GOT3 (cell line): ENCODE data around the gene RFC2.
"Not testable (repeated sequence)": the region's sequence is repeated elsewhere in the genome, so short reads cannot be mapped to it uniquely, and the experiment has no call there.

Source experiments
- DNase-seq: peaks from one replicate; lab custom pipeline; 2025; ENCODE audit warnings: mixed read lengths; lab: John Stamatoyannopoulos, UW

The RFC2 gene

DNA sequence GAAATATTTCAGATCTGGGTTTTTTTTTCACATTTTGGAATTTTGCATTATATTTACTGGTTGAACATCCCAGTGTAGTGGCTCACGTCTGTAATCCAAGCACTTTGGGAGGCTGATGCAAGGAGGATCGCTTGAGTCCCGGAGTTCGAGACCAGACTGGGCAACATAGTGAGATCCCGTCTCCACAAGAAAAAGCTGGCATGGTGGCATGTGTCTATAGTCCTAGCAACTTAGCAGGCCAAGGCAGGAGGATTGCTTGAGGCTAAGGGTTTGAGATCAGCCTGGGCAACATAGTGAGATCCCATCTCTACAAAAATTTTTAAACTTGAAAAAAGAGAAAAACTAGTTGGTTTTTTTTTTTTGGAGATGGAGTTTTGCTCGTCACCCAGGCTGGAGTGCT is 6.0 kb downstream of the RFC2 start:
- no peak for DNase-seq

DNA sequence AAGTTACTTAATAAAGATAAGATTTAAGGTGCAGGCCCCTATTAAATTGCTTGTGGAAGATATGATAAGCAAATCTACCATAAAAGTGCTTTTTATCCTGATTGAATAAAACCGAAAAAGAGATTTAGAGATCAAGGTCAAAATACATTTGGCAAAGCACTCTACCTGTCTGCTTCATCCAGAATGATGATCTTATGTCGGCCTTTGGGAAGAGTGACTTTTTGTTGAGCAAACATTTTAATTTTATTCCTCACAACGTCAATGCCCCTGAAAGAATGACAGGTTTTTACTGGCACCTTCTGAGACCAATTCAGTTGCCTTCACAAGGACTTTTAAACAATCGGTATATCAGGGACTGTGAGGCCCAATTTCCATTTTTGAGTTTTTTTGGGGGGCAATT is 7.7 kb downstream of the RFC2 start:
- DNase-seq: no peak

DNA sequence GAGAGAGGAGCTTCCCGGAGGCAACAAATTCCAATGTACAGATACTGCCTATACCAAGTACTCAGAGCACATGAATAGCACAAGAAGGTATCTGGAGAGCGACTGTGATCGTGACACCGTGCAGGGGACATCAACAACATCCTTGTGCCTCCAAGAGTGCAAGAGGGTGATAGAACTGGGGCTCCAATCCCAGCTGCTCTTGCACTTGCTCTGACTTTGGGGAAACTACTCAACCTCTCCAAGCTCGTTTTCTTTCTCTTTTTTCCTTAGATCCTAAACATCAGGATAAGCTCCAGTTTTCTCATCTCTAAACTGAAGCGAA is 12.1 kb downstream of the RFC2 start:
- no peak for DNase-seq

DNA sequence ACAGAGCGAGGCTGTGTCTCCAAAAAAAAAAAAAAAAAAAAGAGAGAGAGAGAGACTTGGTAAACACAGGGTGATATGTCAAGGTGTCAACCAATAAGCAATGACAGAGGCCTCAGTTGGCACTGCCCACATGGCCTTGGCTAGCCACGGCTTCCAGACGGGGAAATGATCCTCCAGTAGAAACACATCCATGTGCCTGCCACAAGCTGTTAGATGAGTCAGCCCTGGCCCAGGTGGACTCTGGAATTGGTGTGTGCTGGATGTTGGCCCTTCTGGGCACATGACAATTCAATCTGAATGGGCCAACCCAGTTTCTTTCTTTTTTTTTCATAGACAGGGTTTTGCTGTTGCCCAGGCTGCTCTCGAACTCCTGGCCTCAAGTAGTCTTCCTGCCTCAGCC is 13.7 kb downstream of the RFC2 start:
- no peak for DNase-seq

DNA sequence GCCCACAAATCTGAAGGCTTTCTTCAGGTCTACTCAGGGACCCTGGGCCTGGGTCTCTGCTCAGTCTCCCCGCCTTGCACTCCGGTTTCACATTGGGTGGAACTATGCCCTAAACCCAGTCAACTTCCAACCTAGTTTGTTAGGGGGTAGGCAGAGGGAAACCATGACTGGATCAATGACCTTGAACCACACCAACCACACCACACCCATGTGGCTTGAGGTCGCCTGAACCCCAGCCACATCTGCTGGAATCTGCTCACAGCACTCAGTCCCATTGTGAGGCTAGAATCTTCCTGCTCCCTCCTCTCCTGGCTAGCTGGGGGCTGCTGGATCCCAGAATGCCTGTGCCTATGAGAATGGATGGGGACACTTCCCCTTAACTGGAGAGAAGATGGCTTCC is 17.9 kb downstream of the RFC2 start:
- no peak for DNase-seq

DNA sequence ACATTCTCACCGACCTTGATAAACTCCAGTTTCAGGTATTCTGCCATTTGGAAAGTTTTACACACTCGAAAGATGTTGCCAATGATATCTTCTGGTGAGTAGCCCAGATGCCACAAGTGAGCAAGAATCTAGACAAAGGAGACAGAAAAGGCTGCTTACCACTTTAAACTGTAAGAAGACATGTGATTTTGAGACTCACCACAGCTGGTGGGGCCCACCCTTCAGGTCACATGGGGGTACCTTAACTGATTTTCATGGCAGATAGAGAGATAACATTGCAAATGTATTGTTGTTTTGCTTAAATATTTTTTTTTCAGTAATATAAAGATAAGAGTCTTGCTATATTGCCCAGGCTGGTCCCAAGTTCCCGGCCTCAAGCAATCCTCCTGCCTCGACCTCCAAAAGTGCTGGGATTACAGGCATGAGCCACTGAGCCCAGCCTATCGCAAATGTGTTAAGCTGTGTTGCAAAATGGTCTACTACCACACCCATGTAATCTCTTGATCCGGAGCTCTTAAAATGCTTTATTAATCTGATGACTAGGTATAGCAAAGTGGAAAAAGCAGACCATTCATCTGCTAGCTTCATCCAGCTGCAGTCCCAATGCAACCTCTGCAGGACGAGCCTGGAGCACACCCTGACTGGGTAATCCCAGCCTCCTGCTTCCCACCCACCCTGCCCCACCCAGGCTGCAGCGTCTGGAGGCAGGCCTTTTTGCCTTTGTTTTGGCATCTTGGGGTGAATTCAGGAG is 18.5 kb downstream of the RFC2 start:
- DNase-seq: no peak

DNA sequence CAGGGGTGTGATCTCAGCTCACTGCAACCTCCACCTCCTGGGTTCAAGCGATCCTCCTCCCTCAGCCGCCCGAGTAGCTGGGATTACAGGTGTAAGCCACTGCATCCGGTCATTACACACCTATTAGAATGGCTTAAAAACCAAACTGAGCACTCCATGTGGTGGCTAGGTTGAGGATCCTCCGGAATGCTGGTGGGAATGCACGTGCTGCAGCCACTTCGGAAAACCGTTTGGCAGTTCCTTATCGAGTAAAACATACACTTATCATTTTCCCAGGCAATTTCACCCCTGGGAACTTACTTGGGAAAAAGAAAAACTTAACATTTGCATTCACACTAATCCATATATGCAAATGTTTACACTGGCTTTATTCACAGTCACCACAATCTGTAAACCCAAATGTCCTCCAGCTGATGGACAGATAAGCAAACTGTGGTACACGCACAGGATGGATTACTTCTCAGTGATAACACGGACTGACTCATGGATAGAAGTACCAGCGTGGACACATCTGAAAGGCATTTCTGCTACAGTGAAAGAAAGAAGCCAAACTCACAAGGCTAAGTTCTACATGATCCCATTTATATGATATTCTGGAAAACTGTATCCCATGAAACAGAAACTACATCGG is 20.4 kb downstream of the RFC2 start:
- DNase-seq: no peak

DNA sequence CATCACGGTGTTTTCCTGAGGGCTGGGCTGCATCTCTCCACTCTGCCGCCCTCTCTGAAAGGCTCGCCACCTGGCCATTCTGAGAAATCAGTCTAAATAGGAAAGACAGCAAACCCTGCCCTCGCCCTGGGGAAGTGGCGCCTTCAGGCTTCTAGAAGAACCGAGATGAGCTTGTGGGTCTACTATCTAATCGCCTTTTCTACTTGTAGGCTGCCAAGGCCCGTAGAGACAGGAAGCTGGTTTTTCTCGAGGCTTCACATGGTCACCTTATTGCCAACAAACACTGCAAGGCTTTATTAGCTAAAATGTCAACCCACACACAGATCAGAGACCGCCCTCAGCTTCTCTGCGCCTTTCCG is 23.0 kb downstream of the RFC2 start:
- DNase-seq: no peak

DNA sequence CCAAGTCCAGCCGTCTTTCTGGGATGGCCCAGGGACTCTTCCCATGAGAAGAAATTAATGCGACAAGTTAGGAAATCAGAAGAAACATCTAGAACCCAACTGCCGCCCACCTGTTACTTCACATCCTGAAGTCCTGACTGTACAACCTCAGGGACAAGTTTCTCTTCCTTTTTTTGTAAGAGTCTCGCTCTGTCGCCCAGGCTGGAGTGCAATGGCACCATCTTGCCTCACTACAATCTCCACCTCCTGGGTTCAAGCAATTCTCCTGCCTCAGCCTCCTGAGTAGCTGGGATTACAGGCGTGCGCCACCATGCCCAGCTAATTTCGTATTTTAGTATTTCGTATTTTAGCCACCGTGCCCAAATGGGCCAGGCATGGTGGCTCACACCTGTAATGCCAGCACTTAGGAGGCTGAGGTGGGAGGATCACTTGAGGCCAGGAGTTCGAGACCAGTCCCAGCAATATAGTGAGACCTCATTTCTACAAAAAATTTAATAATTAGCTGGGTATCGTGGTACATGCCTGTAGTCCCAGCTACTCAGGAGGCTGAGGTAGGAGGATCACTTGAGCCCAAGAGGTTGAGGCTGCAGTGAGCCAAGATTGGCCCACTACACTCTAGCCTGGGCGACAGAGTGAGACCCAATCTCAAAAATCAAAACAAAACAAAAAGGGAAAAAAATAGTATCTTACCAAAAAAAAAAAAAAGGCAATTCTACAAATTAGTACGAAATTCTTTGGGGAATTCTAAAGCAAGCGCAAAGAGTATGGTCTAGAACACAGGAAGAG is 23.6 kb downstream of the RFC2 start:
- no peak for DNase-seq

DNA sequence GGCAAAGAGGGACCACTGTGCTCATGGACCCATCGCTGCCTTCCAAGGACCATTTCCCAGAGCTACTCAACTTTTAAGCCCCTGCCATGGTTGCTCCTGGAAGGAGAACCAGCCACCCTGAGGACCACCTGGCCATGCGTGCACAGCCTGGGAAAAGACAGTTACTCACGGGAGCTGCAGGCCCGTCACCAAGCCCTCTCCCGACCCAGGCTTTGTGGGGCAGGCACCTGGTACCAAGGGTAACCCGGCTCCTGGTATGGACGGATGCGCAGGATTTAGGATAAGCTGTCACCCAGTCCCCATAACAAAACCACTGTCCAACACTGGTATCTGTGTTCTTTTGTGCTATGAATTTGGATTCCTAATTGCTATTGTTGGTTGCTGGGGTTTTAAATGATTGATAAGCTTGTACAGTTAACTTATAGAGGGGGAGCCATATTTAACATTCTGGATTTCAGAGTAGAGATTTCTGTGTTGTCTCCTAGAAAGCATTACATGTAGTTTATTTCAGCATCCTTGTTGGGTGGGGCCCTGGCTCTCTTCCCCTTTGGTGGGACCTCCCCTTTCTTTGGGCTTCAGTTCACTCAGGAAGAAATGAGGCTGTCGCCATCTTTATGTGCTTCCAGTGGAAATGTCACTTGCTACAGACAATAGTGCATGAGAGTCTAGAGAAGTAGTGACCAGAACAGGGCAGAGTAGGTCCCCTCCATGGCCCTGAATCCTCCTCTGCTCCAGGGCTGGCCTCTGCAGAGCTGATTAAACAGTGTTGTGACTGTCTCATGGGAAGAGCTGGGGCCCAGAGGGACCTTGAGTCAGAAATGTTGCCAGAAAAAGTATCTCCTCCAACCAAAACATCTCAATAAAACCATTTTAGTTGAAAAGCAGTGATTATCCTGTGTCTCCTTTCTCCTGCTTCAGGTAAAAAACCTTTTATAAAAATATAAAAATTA is 25.0 kb downstream of the RFC2 start:
- DNase-seq: no peak

DNA sequence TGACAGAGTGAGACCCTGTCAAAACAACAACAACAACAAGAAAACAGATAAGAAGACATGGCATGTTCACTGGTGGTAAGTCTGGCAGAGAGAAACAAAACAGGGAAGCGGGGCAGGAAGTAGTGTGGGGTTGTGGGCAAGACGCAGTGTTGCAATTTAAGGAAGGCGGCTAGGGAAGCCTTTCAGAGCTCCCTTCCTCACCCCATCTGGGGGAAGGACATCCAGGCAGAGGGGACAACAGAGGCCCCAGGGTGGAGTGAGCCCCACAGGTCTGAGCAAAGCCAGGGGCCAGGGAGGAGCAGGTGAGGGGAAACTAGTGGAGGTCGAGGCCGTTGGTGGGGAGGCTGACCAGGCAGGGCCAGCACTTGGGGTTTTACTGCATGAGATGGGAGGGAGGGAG is 27.6 kb downstream of the RFC2 start:
- DNase-seq: no peak

DNA sequence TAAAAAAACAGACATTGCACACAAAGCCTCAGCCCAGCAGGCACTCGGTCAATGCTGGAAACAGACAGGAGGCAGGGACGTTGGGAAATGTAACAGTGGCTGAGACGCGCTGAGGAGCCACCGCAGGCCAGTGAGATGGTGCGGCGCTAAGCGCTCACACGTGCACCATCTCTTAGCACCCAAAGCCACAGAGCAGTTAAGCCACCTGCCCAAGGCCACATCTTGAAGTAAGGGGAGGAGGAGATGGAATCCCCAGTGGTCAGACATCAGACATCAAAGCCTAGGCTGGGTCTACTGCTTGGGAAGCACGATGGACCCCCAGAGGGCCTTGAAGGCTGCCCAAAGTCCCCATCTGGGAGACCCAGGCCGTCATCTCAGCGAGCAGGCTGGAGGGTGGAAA is 28.8 kb downstream of the RFC2 start:
- DNase-seq: no peak

DNA sequence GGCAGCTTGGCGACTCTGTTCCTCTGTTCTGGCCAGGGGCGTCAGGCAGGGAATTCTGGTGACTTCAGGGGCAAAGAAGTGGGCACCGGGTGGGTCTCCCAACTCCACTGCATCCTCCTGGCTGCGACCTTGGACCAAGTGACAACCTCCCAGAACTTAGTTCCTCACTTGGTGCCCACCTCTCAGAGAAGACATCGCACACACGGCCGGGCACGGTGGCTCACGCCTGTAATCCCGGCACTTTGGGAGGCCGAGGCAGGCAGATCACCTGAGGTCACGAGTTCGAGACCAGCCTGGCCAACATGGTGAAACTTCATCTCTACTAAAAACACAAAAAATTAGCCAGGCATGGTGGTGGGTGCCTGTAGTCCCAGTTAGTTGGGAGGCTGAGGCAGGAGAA is 29.3 kb downstream of the RFC2 start:
- not testable (repeated sequence) for DNase-seq

DNA sequence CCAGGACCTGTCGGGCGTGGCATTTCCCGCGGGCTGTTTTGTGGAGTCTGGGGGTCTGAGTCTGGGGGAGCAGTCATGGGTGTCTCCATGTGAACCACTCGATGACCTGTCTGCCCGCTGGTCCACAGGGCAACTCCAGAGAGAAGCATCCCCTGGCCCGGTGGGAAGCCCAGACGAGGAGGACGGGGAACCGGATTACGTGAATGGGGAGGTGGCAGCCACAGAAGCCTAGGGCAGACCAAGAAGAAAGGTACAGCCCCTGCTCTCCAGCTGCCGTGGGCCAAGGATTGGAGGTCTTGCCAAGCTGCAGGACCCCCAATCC is 29.7 kb downstream of the RFC2 start:
- no peak for DNase-seq

DNA sequence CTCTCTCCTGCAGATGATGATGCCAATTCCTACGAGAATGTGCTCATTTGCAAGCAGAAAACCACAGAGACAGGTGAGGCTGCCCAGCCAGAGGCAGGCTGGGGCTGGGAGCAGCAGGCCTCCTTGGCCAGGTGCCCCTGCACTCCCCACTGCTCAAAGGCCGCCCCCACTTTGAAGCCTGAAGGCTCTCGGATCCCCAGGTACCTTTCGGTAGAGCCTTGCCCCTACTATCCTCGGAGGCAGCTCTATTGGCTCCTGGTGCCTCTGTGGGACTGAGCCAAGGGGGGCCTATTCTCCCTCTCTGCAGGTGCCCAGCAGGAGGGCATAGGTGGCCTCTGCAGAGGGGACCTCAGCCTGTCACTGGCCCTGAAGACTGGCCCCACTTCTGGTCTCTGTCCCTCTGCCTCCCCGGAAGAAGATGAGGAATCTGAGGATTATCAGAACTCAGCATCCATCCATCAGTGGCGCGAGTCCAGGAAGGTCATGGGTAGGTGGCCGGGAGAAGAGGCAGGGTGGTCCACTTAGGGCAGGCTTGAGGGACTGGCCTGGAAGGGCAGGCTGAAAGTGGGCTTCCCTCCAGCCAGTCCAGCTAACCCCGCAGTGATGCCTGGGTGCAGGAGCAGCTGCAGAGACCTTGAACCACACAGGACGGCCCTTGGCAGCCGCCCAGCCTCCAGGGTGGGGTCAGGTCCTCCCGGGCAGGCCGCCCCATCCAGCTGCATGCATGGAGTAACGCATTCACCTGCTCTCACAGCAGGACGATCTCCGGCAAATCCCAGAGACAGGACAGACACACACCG is 30.3 kb downstream of the RFC2 start:
- no peak for DNase-seq

DNA sequence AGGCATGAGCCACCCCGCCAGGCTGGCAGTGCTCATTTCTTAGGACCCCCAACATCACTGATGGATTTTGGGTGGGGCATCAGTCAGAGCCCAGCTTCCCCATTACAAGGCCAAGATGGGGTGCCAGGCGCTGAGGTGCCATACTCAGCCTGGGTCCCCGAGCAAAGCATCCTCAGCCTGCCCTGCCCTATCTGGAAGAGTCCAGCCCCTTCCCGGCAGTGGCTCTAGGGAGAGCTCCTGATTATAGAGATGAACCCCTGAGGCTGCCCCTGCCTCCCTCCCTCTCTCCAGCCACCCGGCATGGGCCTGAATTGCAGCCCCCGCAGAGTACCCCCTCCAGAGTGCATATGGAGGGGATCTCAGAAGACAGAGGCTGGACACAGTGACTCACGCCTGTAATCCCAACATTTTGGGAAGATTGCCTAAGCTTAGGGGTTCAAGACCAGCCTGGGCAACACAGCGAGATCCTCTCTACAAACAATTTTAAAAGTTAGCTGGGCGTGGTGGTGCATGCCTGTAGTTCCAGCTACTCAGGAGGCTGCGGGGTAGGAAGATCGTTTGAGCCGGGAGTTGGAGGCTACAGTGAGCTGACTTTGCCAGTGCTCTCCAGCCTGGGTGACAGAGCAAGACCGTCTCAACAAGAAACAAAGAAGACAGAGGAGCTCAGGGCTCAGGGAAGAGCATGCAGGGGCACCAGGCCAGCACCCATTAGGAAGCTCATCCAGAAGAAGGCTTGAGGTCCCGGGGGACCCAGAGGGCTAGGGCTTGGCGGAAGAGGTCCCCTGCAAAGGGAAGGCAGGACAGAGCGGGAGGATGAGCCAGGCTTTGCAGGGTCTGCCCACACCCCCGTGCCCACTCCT is 31.1 kb downstream of the RFC2 start:
- no peak for DNase-seq

DNA sequence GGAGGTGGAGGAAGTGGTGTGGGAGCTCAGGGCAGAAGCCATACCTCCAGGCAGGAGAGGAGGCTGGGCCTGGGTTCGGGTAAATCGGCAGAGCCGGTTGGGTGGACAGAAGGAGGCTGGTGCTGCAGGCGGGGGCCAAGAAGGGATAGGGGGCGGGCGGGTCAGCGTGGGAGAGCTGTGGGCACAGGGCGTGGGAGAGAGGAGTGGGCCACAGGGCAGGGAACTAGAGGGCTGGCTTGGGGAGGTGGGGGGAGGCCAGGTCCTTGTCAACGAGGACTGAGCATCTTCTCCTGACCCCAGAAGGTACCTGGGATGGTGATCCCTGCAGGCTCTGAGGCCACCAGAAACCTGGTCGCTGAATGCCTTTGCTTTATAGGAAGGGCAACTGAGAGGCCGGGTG is 32.5 kb downstream of the RFC2 start:
- DNase-seq: no peak

DNA sequence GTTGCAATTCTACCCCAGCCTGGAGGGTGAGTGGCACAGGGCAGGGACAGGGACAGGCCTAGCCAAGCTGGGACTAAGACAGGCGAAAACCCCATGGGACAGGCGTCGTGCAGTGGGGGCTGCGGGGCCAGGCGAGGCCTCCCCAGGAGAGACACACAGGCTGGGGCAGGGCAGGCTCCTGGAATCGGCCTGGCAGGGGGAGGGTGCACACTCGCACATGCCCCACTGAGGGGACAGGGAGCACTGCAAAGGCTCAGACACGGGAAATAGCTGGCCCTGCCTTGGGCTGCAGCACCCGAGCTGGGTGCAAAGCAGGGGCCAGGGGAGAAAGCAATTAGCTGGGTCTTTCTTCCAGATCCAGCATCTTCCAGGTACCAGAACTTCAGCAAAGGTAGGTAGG is 34.0 kb downstream of the RFC2 start:
- no peak for DNase-seq

DNA sequence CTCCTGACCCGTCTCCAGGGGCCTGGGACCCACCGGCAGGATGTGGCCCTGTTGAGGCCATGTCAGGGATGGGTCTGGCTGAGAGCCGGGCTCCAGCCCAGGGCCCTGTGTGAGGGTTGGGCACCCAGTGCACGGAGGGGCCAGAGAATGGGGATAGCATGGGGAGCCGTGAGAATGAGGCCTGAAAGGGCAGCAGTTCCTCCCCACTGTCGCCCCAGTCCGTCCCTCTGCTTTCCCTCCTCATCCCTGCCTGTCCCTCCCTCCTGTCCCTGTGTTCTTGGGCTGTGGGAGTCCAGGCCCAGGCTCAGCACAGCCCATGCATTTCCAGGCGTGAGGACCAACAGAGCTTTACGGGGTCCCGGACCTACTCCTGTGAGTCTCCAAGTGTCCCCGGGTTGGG is 34.8 kb downstream of the RFC2 start:
- no peak for DNase-seq

DNA sequence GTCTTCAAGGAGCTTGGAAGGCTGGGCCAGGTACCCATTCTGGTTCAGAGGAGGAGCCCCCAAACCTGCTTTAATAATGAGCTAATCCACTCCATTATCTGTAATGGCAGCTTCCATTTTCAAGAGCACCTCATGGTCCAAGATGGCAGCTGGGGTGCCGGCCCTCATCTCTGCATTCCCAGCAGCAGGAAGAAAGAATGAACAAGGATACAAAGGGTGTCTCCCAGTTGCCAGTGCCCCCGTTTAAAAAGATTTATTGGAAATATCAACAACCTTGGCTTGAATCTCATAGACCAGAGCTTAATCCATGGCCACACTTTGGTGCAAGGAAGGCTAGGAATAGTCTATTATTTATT is 35.9 kb downstream of the RFC2 start:
- no peak for DNase-seq
